GM12878 (cell line): ENCODE results near the gene PRDM8. TPM values are rescaled to one million over a fixed set of nuclear protein-coding genes. Genes with fewer than 3 reads are reported as not detected.

Source experiments
- ATAC-seq: fragments of 200-7000 bp; cut with Tn5 transposase; 3 replicates; pipeline ENCODE4 v1.9.1; 2020; ENCODE audit warnings: mild to moderate bottlenecking, moderate library complexity
- BruUV-seq: library from RNA; stranded (reverse); fragments of 400-500 nt; replicated peaks from 2 replicates; lab custom pipeline; 2021; lab: Mats Ljungman, UMichigan
- CTCF ChIA-PET: fragments of 300-600 bp; sonication (Branson Sonifier 250); formaldehyde crosslinking; extraction: SDS; loops from one replicate; lab custom pipeline; 2021; ENCODE audit warnings: inconsistent platforms; lab: Yijun Ruan, JAX
- POLR2A ChIA-PET: fragments of 350-600 bp; formaldehyde crosslinking; extraction: SDS; loops from one replicate; lab custom pipeline; 2021; ENCODE audit warnings: inconsistent platforms; lab: Charles Lee
- RAD21 ChIA-PET: fragments of 300-600 bp; sonication (Branson Sonifier 250); formaldehyde crosslinking; loops from one replicate; lab custom pipeline; 2023; ENCODE audit warnings: antibody characterized with exemption; ENCODE audit not compliant: unreplicated experiment; lab: Charles Lee
- SMC1A ChIA-PET: fragments of 300-600 bp; sonication (Branson Sonifier 250); formaldehyde crosslinking; loops from one replicate; lab custom pipeline; 2023; ENCODE audit not compliant: unreplicated experiment, uncharacterized antibody; lab: Charles Lee
- DNase-seq: peaks from one replicate; pipeline ENCODE4 v3.0.0-alpha.2; 2011; ENCODE audit warnings: low read depth, low spot score
- FAIRE-seq: peaks from 3 replicates; lab custom pipeline; 2011; peaks lifted over from hg19 to GRCh38; lab: Jason Lieb, UNC
- H2AFZ ChIP-seq: 2 replicates; pipeline ENCODE4 v1.6.0; 2011; ENCODE audit warnings: low read depth, low read length, control low read depth; ENCODE audit not compliant: control insufficient read depth
- H3K27ac ChIP-seq: 2 replicates; pipeline ENCODE4 v1.5.1; 2011; ENCODE audit warnings: control low read depth; ENCODE audit not compliant: control insufficient read depth, insufficient read depth
- H3K27me3 ChIP-seq, 2 experiments: replicated peaks in 1 of 2; 2 replicates each; pipeline versions ENCODE4 v1.6.0 to v1.6.1; 2011; ENCODE audit warnings: low read length in 1 of 2; ENCODE audit not compliant: control insufficient read depth in 2 of 2, insufficient read depth in 2 of 2
- H3K36me3 ChIP-seq, 2 experiments: 2 replicates each; pipeline ENCODE4 v1.5.1; 2011; ENCODE audit warnings: low read length in 1 of 2; ENCODE audit not compliant: control insufficient read depth in 2 of 2, insufficient read depth in 2 of 2
- H3K4me1 ChIP-seq: 2 replicates; pipeline ENCODE4 v1.6.1; 2011; ENCODE audit warnings: mild to moderate bottlenecking, low read length, moderate library complexity, mixed read lengths; ENCODE audit not compliant: control insufficient read depth, insufficient read depth
- H3K4me2 ChIP-seq: 2 replicates; pipeline ENCODE4 v1.6.0; 2011; ENCODE audit warnings: control low read depth; ENCODE audit not compliant: control insufficient read depth, insufficient read depth
- H3K4me3 ChIP-seq: fragments of 200-600 bp; sonication (generic); 2 replicates; pipeline ENCODE4 v1.5.1; 2016
- H3K79me2 ChIP-seq: 2 replicates; pipeline ENCODE4 v1.6.0; 2011; ENCODE audit warnings: low read length; ENCODE audit not compliant: control insufficient read depth, insufficient read depth
- H3K9ac ChIP-seq: 2 replicates; pipeline ENCODE4 v1.8.0; 2011; ENCODE audit warnings: low read length, control low read depth, mixed read lengths; ENCODE audit not compliant: control insufficient read depth, insufficient read depth
- H3K9me3 ChIP-seq: replicated peaks from 3 replicates; pipeline ENCODE4 v1.5.1; 2011; ENCODE audit warnings: mild to moderate bottlenecking, low read length; ENCODE audit not compliant: control insufficient read depth, insufficient read depth
- H4K20me1 ChIP-seq: 2 replicates; pipeline ENCODE4 v1.6.0; 2011; ENCODE audit not compliant: control insufficient read depth, insufficient read depth
- ATF2 ChIP-seq: IDR thresholded peaks from 2 replicates; pipeline ENCODE4 v1.6.1; 2012; ENCODE audit warnings: low read length, inconsistent platforms
- ATF3 ChIP-seq: IDR thresholded peaks from 2 replicates; pipeline ENCODE4 v1.6.1; 2011; ENCODE audit warnings: low read depth, mild to moderate bottlenecking, low read length, moderate library complexity, borderline replicate concordance; ENCODE audit errors: extremely low read depth
- CBFB ChIP-seq: IDR thresholded peaks from 2 replicates; pipeline ENCODE4 v1.6.1; 2016; ENCODE audit warnings: antibody characterized with exemption, low read depth
- CEBPB ChIP-seq, 2 experiments: fragments of 150-350 bp in 1 of 2; IDR thresholded peaks; 2 replicates each; pipeline ENCODE4 v1.6.1; 2012 to 2014; ENCODE audit warnings: low read depth in 2 of 2, low read length in 2 of 2, borderline replicate concordance in 1 of 2, inconsistent platforms in 1 of 2
- E4F1 ChIP-seq: fragments of 450-650 bp; IDR thresholded peaks from 2 replicates; pipeline ENCODE4 v1.6.1; 2018; ENCODE audit warnings: borderline replicate concordance, mild to moderate bottlenecking; ENCODE audit not compliant: partially characterized antibody
- EGR1 ChIP-seq, 2 experiments: IDR thresholded peaks; 1 replicate in 1 of 2; 2 replicates in 1 of 2; pipeline ENCODE4 v1.6.1; 2011 to 2012; ENCODE audit warnings: low read depth in 2 of 2, low read length in 2 of 2, borderline replicate concordance in 1 of 2, mild to moderate bottlenecking in 1 of 2, moderate library complexity in 1 of 2
- MYC ChIP-seq: IDR thresholded peaks from 2 replicates; pipeline ENCODE4 v1.6.1; 2011; ENCODE audit warnings: mild to moderate bottlenecking, low read length, moderate library complexity, inconsistent platforms; ENCODE audit not compliant: insufficient read depth, insufficient replicate concordance, insufficient read length, severe bottlenecking
- PAX8 ChIP-seq: fragments of 450-650 bp; IDR thresholded peaks from 2 replicates; pipeline ENCODE4 v1.6.1; 2017; ENCODE audit warnings: mild to moderate bottlenecking, moderate library complexity
- POLR2AphosphoS2 ChIP-seq: IDR thresholded peaks from 2 replicates; pipeline ENCODE4 v1.6.1; 2011; ENCODE audit warnings: low read depth, mild to moderate bottlenecking, low read length, improper control_type of control experiment, moderate library complexity
- RUNX3 ChIP-seq: IDR thresholded peaks from 2 replicates; pipeline ENCODE4 v1.6.1; 2012; ENCODE audit warnings: low read length, inconsistent platforms
- STAT3 ChIP-seq: IDR thresholded peaks from 2 replicates; pipeline ENCODE4 v1.6.1; 2011; ENCODE audit warnings: low read depth, low read length, improper control_type of control experiment
- TCF3 ChIP-seq: IDR thresholded peaks from 2 replicates; pipeline ENCODE4 v1.6.1; 2012; ENCODE audit warnings: low read depth, mild to moderate bottlenecking, low read length, borderline replicate concordance; ENCODE audit not compliant: insufficient read depth
- USF2 ChIP-seq: IDR thresholded peaks from 2 replicates; pipeline ENCODE4 v1.6.1; 2011; ENCODE audit warnings: low read depth, low read length, improper control_type of control experiment, borderline replicate concordance
- in situ Hi-C: fragments of 300-500 bp; cut with MboI; formaldehyde crosslinking; loops from 9 replicates; pipeline ENCODE4 v1.14.3; 2018; ENCODE audit warnings: mixed read lengths
- intact Hi-C: fragments of 100-400 bp; cut with micrococcal nuclease; formaldehyde crosslinking; loops from one replicate; pipeline ENCODE4 v1.14.2; 2022; ENCODE audit not compliant: unreplicated experiment
- polyA plus RNA-seq, 11 experiments: library from polyadenylated mRNA; depleted of rRNA in 4 of 11; unstranded in 6 of 11; stranded (reverse) in 5 of 11; fragments of >200 nt; fragmentation: Nextera tagmentation in 4 of 11; fragmentation: Illumina TruSeq in 1 of 11; extraction: Ambion mirVana in 4 of 11; extraction: Trizol in 1 of 11; gene quantifications; 1 replicate in 1 of 11; 2 replicates in 10 of 11; pipeline versions ENCODE4 v1.2.1 to v1.2.3, GENCODE V29; 2011 to 2016; ENCODE audit warnings: inconsistent platforms in 2 of 11, missing spikeins in 2 of 11, low read depth in 1 of 11
- total RNA-seq, 4 experiments: library from RNA; depleted of rRNA in 3 of 4; stranded (reverse); fragments of >200 nt in 3 of 4; fragmentation: Illumina TruSeq in 1 of 4; extraction: Trizol in 1 of 4; gene quantifications; 2 replicates each; pipeline versions ENCODE4 v1.2.1 to v1.2.3, GENCODE V29; 2013 to 2021

Gene PRDM8
- total and polyA plus RNA-seq, 10 of the 15 experiments (the other 5 are each of a cell fraction or from before 2014, with no cell fraction given), result 0.09 to 1.6 (median 0.40) TPM

- no peaks in the 10 kb centered on the region for H3K79me2 ChIP-seq
- intact Hi-C loops, result loop anchor here (2.0 to 5.0 kb wide), 3 partner anchors 24 to 824 kb away; partner anchors contain the start of gene FGF5
- no peak overlapping the region for H3K9ac ChIP-seq
- H2AFZ ChIP-seq, result no peak overlapping the region
- ChIA-PET CTCF (interaction anchor here (0.8 to 2.6 kb wide), 8 partner anchors 8 to 823 kb away, joined by 3 to 15 read pairs (median 4); partner anchors contain the start of gene CFAP299), SMC1A (interaction anchor here (0.7 to 6.1 kb wide), 11 partner anchors 8 to 1086 kb away, joined by 3 to 51 read pairs (median 5); partner anchors contain the start of gene FGF5), POLR2A (interaction anchor here (0.6 to 0.8 kb wide), 3 partner anchors 12 to 1571 kb away, joined by 3 to 6 read pairs (median 3); no protein-coding TSS in a partner anchor), RAD21 (interaction anchor here (0.9 to 5.4 kb wide), 7 partner anchors 8 to 811 kb away, joined by 3 to 28 read pairs (median 3); partner anchors contain the start of gene CFAP299)
- no peaks in the 10 kb centered on the region for H3K27me3 ChIP-seq
- BruUV-seq, result no TSS peak
- no peaks in the 10 kb centered on the region for H4K20me1 ChIP-seq
- no peak overlapping the region; the same call in 1 of the 2 replicates for H3K4me2 ChIP-seq
- FAIRE-seq (no peak), ATAC-seq (peak; percentile 78), DNase-seq (no peak)
- H3K4me1 ChIP-seq, result peaks cover 23% of the 10 kb centered on the region
- no peak overlapping the region for H3K4me3 ChIP-seq
- in situ Hi-C loops, result no loop called here
- TF ChIP-seq ATF3 (no peak), RUNX3 (no peak; the same call in 1 of the 2 replicates), EGR1 (IDR thresholded peaks at IDR 0.05; ENCODE audit: borderline replicate concordance in 1 of 2, low read depth in 2 of 2, low read length in 2 of 2) (no peak), ATF2 (no peak), USF2 (no peak), POLR2AphosphoS2 (no peak), STAT3 (no peak), CEBPB (IDR thresholded peaks at IDR 0.05; ENCODE audit: borderline replicate concordance in 1 of 2, low read depth in 2 of 2, low read length in 2 of 2) (no peak), TCF3 (no peak), PAX8 (no peak), E4F1 (no peak), CBFB (no peak), MYC (no peak)
- no peaks in the 10 kb centered on the region for H3K36me3 ChIP-seq
- no peaks in the 10 kb centered on the region; the same call in 2 of the 3 replicates for H3K9me3 ChIP-seq
- peak overlapping the region; percentile 49; the same call in 1 of the 2 replicates for H3K27ac ChIP-seq
Observed at GRCh38 chr4:80228460-80228859, 31.2 kb downstream of the PRDM8 start.
